CD14-positive monocyte (primary cell): ENCODE measurements around the gene GTSF1L. TPM values are rescaled to one million over a fixed set of nuclear protein-coding genes. Genes with fewer than 3 reads are reported as not detected.

ENCODE experiments used
- DNase-seq, 3 donors: peaks; one replicate each; pipeline ENCODE4 v3.0.0-alpha.2; 2011 to 2022
- H2AFZ ChIP-seq: 2 replicates; pipeline ENCODE4 v1.6.0; 2012; ENCODE audit warnings: mild to moderate bottlenecking, low read depth, low read length, inconsistent platforms; ENCODE audit not compliant: insufficient read depth, poor library complexity, severe bottlenecking
- H3K27ac ChIP-seq, 2 donors: 1 replicate in 1 of 2; 2 replicates in 1 of 2; pipeline ENCODE4 v1.5.1; 2012 to 2013; ENCODE audit warnings: low read length in 2 of 2, control low read depth in 1 of 2, inconsistent platforms in 1 of 2, low read depth in 1 of 2, mild to moderate bottlenecking in 1 of 2
- H3K27me3 ChIP-seq, 2 donors: one replicate each; pipeline versions ENCODE4 v1.6.0 to v1.6.1; 2011 to 2013; ENCODE audit warnings: low read length in 2 of 2; ENCODE audit not compliant: control insufficient read depth in 2 of 2, insufficient read depth in 2 of 2
- H3K36me3 ChIP-seq, 2 donors: replicated peaks in 1 of 2; 1 replicate in 1 of 2; 2 replicates in 1 of 2; pipeline versions ENCODE4 v1.5.1 to v1.6.1; 2012 to 2013; ENCODE audit warnings: low read length in 2 of 2, control low read depth in 1 of 2, inconsistent platforms in 1 of 2, mild to moderate bottlenecking in 1 of 2; ENCODE audit not compliant: insufficient read depth in 2 of 2, control insufficient read depth in 1 of 2
- H3K4me1 ChIP-seq, 2 donors: 1 replicate in 1 of 2; 2 replicates in 1 of 2; pipeline versions ENCODE4 v1.5.1 to v1.6.1; 2012 to 2013; ENCODE audit warnings: low read length in 2 of 2, control low read depth in 1 of 2, inconsistent platforms in 1 of 2, mild to moderate bottlenecking in 1 of 2, moderate library complexity in 1 of 2; ENCODE audit not compliant: insufficient read depth in 2 of 2, control insufficient read depth in 1 of 2
- H3K4me2 ChIP-seq: replicated peaks from 2 replicates; pipeline ENCODE3; 2012; ENCODE audit warnings: low read length, moderate library complexity, mild to moderate bottlenecking; ENCODE audit not compliant: poor library complexity, severe bottlenecking; ENCODE audit errors: extremely low read depth
- H3K4me3 ChIP-seq, 3 experiments: fragments of 200-600 bp in 1 of 3; sonication (generic) in 1 of 3; replicated peaks in 1 of 3; 1 replicate in 2 of 3; 2 replicates in 1 of 3; pipeline ENCODE4 v1.5.1; 2011 to 2013; ENCODE audit warnings: low read length in 3 of 3, mild to moderate bottlenecking in 3 of 3, control low read depth in 2 of 3, low read depth in 2 of 3, inconsistent platforms in 1 of 3, moderate library complexity in 1 of 3
- H3K79me2 ChIP-seq: 2 replicates; pipeline ENCODE4 v1.6.0; 2012; ENCODE audit warnings: mild to moderate bottlenecking, control low read depth, inconsistent platforms, low read length, moderate library complexity; ENCODE audit not compliant: insufficient read depth
- H3K9ac ChIP-seq: 2 replicates; pipeline ENCODE4 v1.6.0; 2017; ENCODE audit warnings: low read length, mild to moderate bottlenecking; ENCODE audit not compliant: insufficient read depth, poor library complexity, severe bottlenecking
- H3K9me3 ChIP-seq, 2 donors: replicated peaks in 1 of 2; 1 replicate in 1 of 2; 2 replicates in 1 of 2; pipeline versions ENCODE4 v1.5.1 to v1.6.1; 2012 to 2013; ENCODE audit warnings: low read length in 2 of 2, control low read depth in 1 of 2; ENCODE audit not compliant: control insufficient read depth in 1 of 2, insufficient read depth in 1 of 2
- H4K20me1 ChIP-seq: 2 replicates; pipeline ENCODE4 v1.6.0; 2012; ENCODE audit warnings: mild to moderate bottlenecking, low read length, control low read depth, moderate library complexity; ENCODE audit not compliant: insufficient read depth
- H3K27ac Mint-ChIP-seq, 7 donors: one replicate each; pipeline ENCODE4 v1.8.0; 2020; ENCODE audit warnings: mild to moderate bottlenecking in 7 of 7, mixed read lengths in 7 of 7, moderate library complexity in 6 of 7, inconsistent platforms in 2 of 7
- H3K27me3 Mint-ChIP-seq, 3 donors: one replicate each; pipeline ENCODE4 v1.8.0; 2021 to 2022; ENCODE audit warnings: low read depth in 3 of 3, mild to moderate bottlenecking in 3 of 3, mixed read lengths in 3 of 3, moderate library complexity in 3 of 3, inconsistent platforms in 1 of 3
- H3K36me3 Mint-ChIP-seq, 2 donors: one replicate each; pipeline ENCODE4 v1.8.0; 2020; ENCODE audit warnings: mixed read lengths in 2 of 2, inconsistent platforms in 1 of 2, mild to moderate bottlenecking in 1 of 2
- H3K4me1 Mint-ChIP-seq: one replicate; pipeline ENCODE4 v1.8.0; 2020; ENCODE audit warnings: mild to moderate bottlenecking, mixed read lengths
- H3K4me3 Mint-ChIP-seq, 2 donors: one replicate each; pipeline ENCODE4 v1.8.0; 2020; ENCODE audit warnings: mild to moderate bottlenecking in 2 of 2, mixed read lengths in 2 of 2, moderate library complexity in 1 of 2
- H3K9me3 Mint-ChIP-seq, 7 donors: one replicate each; pipeline ENCODE4 v1.8.0; 2020 to 2022; ENCODE audit warnings: mixed read lengths in 7 of 7, mild to moderate bottlenecking in 6 of 7, moderate library complexity in 6 of 7, inconsistent platforms in 2 of 7
- CTCF ChIP-seq: fragments of 200-600 bp; IDR thresholded peaks from one replicate; pipeline ENCODE4 v1.8.0; 2022; ENCODE audit warnings: antibody characterized with exemption, mild to moderate bottlenecking
- WGBS: methylation state at CpG from one replicate; pipeline ENCODE4 v1.1.5; 2013; ENCODE audit warnings: missing lambda C conversion rate; ENCODE audit not compliant: insufficient coverage; 5-methylcytosine and 5-hydroxymethylcytosine counted together
- intact Hi-C, 2 donors: fragments of 100-400 bp; cut with micrococcal nuclease; formaldehyde crosslinking; loops; one replicate each; pipeline versions ENCODE4 v1.15.0 to v1.15.1; 2023
- polyA plus RNA-seq, 3 donors: library from polyadenylated mRNA; depleted of rRNA in 1 of 3; unstranded in 2 of 3; stranded (reverse) in 1 of 3; fragments of 300-500 nt in 2 of 3; fragments of >200 nt in 1 of 3; fragmentation: Illumina TruSeq in 2 of 3; gene quantifications; 1 replicate in 2 of 3; 2 replicates in 1 of 3; pipeline ENCODE4 v1.2.3, GENCODE V29; 2012 to 2021

GTSF1L gene
- polyA plus RNA-seq, 3 donors, result not detected

- H3K36me3 Mint-ChIP-seq, result no peaks in the 10 kb centered on the region
- H3K27me3 Mint-ChIP-seq, result peaks cover 41 to 52% (median 47%) of the 10 kb centered on the region in 3 donors
Measured at GRCh38 chr20:43767686-43768474, 41.1 kb upstream of the GTSF1L start.

GRCh38 chr20:43766917-43767316 lies 40.1 kb upstream of the GTSF1L start:
- TF ChIP-seq CTCF, result no peak

More at GRCh38 chr20:43767686-43768474, 41.1 kb upstream of the GTSF1L start:
- Mint-ChIP-seq H3K9me3 (peaks cover 0 to 7% (median 3%) of the 10 kb centered on the region in 7 donors), H3K4me3 (peak overlapping the region in 1 of 2 donors; percentile 17), H3K27ac (no peak overlapping the region), H3K4me1 (peaks cover 5% of the 10 kb centered on the region)
- H4K20me1 ChIP-seq, result no peaks in the 10 kb centered on the region
- H3K36me3 ChIP-seq, result no peaks in the 10 kb centered on the region
- TF ChIP-seq CTCF, result no peak
- H3K27ac ChIP-seq, result no peak overlapping the region
- no peaks in the 10 kb centered on the region for H3K79me2 ChIP-seq
- WGBS, result 53% methylated on average over 3 of the region's 5 CpGs
- no peak overlapping the region for H3K9ac ChIP-seq
- no peak overlapping the region for H3K4me3 ChIP-seq
- intact Hi-C loops, result no loop called here
- DNase-seq, result no peak
- H3K4me2 ChIP-seq, result no peak overlapping the region
- no peaks in the 10 kb centered on the region for H3K9me3 ChIP-seq
- peaks cover 10 to 37% of the 10 kb centered on the region in 2 donors for H3K27me3 ChIP-seq
- H2AFZ ChIP-seq, result no peak overlapping the region
- no peaks in the 10 kb centered on the region for H3K4me1 ChIP-seq

More at GRCh38 chr20:43766917-43767316, 40.1 kb upstream of the GTSF1L start:
- no peak overlapping the region for H3K9ac ChIP-seq
- Mint-ChIP-seq H3K4me3 (peak overlapping the region in 1 of 2 donors; percentile 17), H3K9me3 (peaks cover 0 to 4% (median 1%) of the 10 kb centered on the region in 7 donors), H3K36me3 (no peaks in the 10 kb centered on the region), H3K4me1 (peaks cover 4% of the 10 kb centered on the region), H3K27me3 (peaks cover 42 to 50% (median 49%) of the 10 kb centered on the region in 3 donors), H3K27ac (peak overlapping the region in 1 of 7 donors; percentile 18)
- H3K27ac ChIP-seq, result no peak overlapping the region
- H2AFZ ChIP-seq, result no peak overlapping the region
- H3K4me2 ChIP-seq, result no peak overlapping the region
- no peaks in the 10 kb centered on the region for H4K20me1 ChIP-seq
- 71% methylated on average over 8 of the region's 9 CpGs for WGBS
- H3K36me3 ChIP-seq, result no peaks in the 10 kb centered on the region
- H3K4me1 ChIP-seq, result no peaks in the 10 kb centered on the region
- no peaks in the 10 kb centered on the region for H3K79me2 ChIP-seq
- H3K4me3 ChIP-seq, result no peak overlapping the region
- peaks cover 10 to 33% of the 10 kb centered on the region in 2 donors for H3K27me3 ChIP-seq
- intact Hi-C loops, result no loop called here
- no peak for DNase-seq
- H3K9me3 ChIP-seq, result no peaks in the 10 kb centered on the region
